ENCODE data around the gene DMD. TPM values are rescaled to one million over a fixed set of nuclear protein-coding genes. Genes with fewer than 3 reads are reported as not detected.

The DMD gene
- total and polyA plus RNA-seq, 2 donors (not counting 1 experiment from before 2014, with no cell fraction given): 2.0 to 51.8 TPM

- no peak overlapping the region for H3K4me3 Mint-ChIP-seq
- Histone ChIP-seq H3K9ac (ENCODE audit: low read length) (no peak overlapping the region), H3K36me3 (replicated peaks in 1 of 2; ENCODE audit: control extremely low read depth in 1 of 2, control insufficient read depth in 1 of 2, extremely low read depth in 1 of 2, insufficient read depth in 2 of 2, low read length in 1 of 2) (no peaks in the 10 kb centered on the region), H2AFZ (ENCODE audit: insufficient read depth, low read depth, low read length, poor library complexity, severe bottlenecking) (no peak overlapping the region), H3K27me3 (replicated peaks in 1 of 4; ENCODE audit: control extremely low read depth in 1 of 4, control insufficient read depth in 3 of 4, insufficient read depth in 4 of 4, low read length in 3 of 4) (no peaks in the 10 kb centered on the region), H3K4me3 (ENCODE audit: control extremely low read depth in 1 of 5, extremely low read depth in 1 of 5, insufficient read depth in 1 of 5, low read depth in 2 of 5, low read length in 4 of 5) (no peak overlapping the region), H4K20me1 (ENCODE audit: control insufficient read depth, insufficient read depth, low read length, poor library complexity, severe bottlenecking) (no peaks in the 10 kb centered on the region), H3K27ac (ENCODE audit: low read length in 2 of 2) (no peak overlapping the region), H3K4me2 (replicated peaks; ENCODE audit: low read depth, low read length, poor library complexity, severe bottlenecking) (no peak overlapping the region), H3K79me2 (ENCODE audit: control insufficient read depth, insufficient read depth, low read length) (no peaks in the 10 kb centered on the region), H3K9me3 (ENCODE audit: control extremely low read depth in 1 of 3, control insufficient read depth in 2 of 3, insufficient read depth in 1 of 3, low read length in 2 of 3) (no peaks in the 10 kb centered on the region), H3K4me1 (ENCODE audit: control insufficient read depth in 2 of 2, insufficient read depth in 2 of 2, low read length in 2 of 2) (peaks cover 19 to 29% of the 10 kb centered on the region in 2 donors)
- H3K27me3 Mint-ChIP-seq: no peaks in the 10 kb centered on the region
- intact Hi-C loops (cut with micrococcal nuclease): no loop called here
- H3K9me3 Mint-ChIP-seq (ENCODE audit: insufficient read depth): no peaks in the 10 kb centered on the region
- peaks cover 21% of the 10 kb centered on the region for H3K4me1 Mint-ChIP-seq
- WGBS (ENCODE audit: insufficient coverage): 100% methylated on average over 1 of the region's 3 CpGs
- DNase-seq: no peak
- POLR2A ChIA-PET: no interaction called here
- TF ChIP-seq EZH2 (IDR thresholded peaks at IDR 0.05; ENCODE audit: borderline replicate concordance, insufficient read depth, low read depth, low read length, poor library complexity, severe bottlenecking) (no peak), CTCF (IDR thresholded peaks at IDR 0.05) (no peak)
- no peak for ATAC-seq (ENCODE audit: low read depth)
- no peak overlapping the region for H3K27ac Mint-ChIP-seq
- CTCF ChIA-PET: no interaction called here
These were observed 759.2 kb downstream of the DMD start for GRCh38 chrX:32451954-32452695.

- Histone ChIP-seq H3K27ac (ENCODE audit: low read length in 2 of 2) (peak overlapping the region; percentile 62 to 75), H3K4me1 (ENCODE audit: control insufficient read depth in 2 of 2, insufficient read depth in 2 of 2, low read length in 2 of 2) (peaks cover 33 to 47% of the 10 kb centered on the region in 2 donors), H4K20me1 (ENCODE audit: control insufficient read depth, insufficient read depth, low read length, poor library complexity, severe bottlenecking) (no peaks in the 10 kb centered on the region), H2AFZ (ENCODE audit: insufficient read depth, low read depth, low read length, poor library complexity, severe bottlenecking) (peak overlapping the region; percentile 25), H3K36me3 (replicated peaks in 1 of 2; ENCODE audit: control extremely low read depth in 1 of 2, control insufficient read depth in 1 of 2, extremely low read depth in 1 of 2, insufficient read depth in 2 of 2, low read length in 1 of 2) (no peaks in the 10 kb centered on the region), H3K79me2 (ENCODE audit: control insufficient read depth, insufficient read depth, low read length) (no peaks in the 10 kb centered on the region), H3K4me2 (replicated peaks; ENCODE audit: low read depth, low read length, poor library complexity, severe bottlenecking) (peak overlapping the region; percentile 56), H3K9me3 (ENCODE audit: control extremely low read depth in 1 of 3, control insufficient read depth in 2 of 3, insufficient read depth in 1 of 3, low read length in 2 of 3) (no peaks in the 10 kb centered on the region), H3K9ac (ENCODE audit: low read length) (peak overlapping the region; percentile 15), H3K4me3 (ENCODE audit: control extremely low read depth in 1 of 5, extremely low read depth in 1 of 5, insufficient read depth in 1 of 5, low read depth in 2 of 5, low read length in 4 of 5) (peak overlapping the region in 1 of 5 experiments; percentile 44), H3K27me3 (replicated peaks in 1 of 4; ENCODE audit: control extremely low read depth in 1 of 4, control insufficient read depth in 3 of 4, insufficient read depth in 4 of 4, low read length in 3 of 4) (no peaks in the 10 kb centered on the region)
- Mint-ChIP-seq H3K9me3 (ENCODE audit: insufficient read depth) (no peaks in the 10 kb centered on the region), H3K4me3 (peak overlapping the region; percentile 30), H3K4me1 (peaks cover 40% of the 10 kb centered on the region), H3K27me3 (no peaks in the 10 kb centered on the region), H3K27ac (peak overlapping the region; percentile 87)
- intact Hi-C loops (cut with micrococcal nuclease): no loop called here
- POLR2A ChIA-PET: no interaction called here
- no CpG with 5 or more reads among the region's 2 CpGs for WGBS (ENCODE audit: insufficient coverage)
- CTCF ChIA-PET: no interaction called here
- no peak for TF ChIP-seq CTCF (IDR thresholded peaks at IDR 0.05)
- no peak for TF ChIP-seq EZH2 (IDR thresholded peaks at IDR 0.05; ENCODE audit: borderline replicate concordance, insufficient read depth, low read depth, low read length, poor library complexity, severe bottlenecking)
- peak; percentile 20 for DNase-seq
- ATAC-seq (ENCODE audit: low read depth): no peak
These were observed 762.4 kb downstream of the DMD start for GRCh38 chrX:32448945-32449344.
